Natural killer cell (primary cell): ENCODE measurements around the gene ZNF8. TPM values are rescaled to one million over a fixed set of nuclear protein-coding genes. Genes with fewer than 3 reads are reported as not detected.

Source experiments
- ATAC-seq, 3 donors: fragments of 150-1000 bp in 2 of 3; fragments of 200-7000 bp in 1 of 3; cut with Tn5 transposase; 1 replicate in 1 of 3; 2 replicates in 2 of 3; pipeline ENCODE4 v1.10.0; 2021; ENCODE audit warnings: mild to moderate bottlenecking in 2 of 3, moderate library complexity in 2 of 3
- DNase-seq, 2 donors: peaks; one replicate each; pipeline versions ENCODE4 v3.0.0 to v3.0.0-alpha.2; 2013 to 2021; ENCODE audit warnings: mixed read lengths in 1 of 2
- H3K27ac ChIP-seq: one replicate; pipeline ENCODE4 v1.5.1; 2013; ENCODE audit warnings: mild to moderate bottlenecking, low read length
- H3K27me3 ChIP-seq: one replicate; pipeline ENCODE4 v1.6.1; 2013; ENCODE audit warnings: low read length; ENCODE audit not compliant: control insufficient read depth, insufficient read depth
- H3K36me3 ChIP-seq: one replicate; pipeline ENCODE4 v1.6.1; 2013; ENCODE audit warnings: low read length; ENCODE audit not compliant: control insufficient read depth, insufficient read depth
- H3K4me1 ChIP-seq: one replicate; pipeline ENCODE4 v1.6.1; 2013; ENCODE audit warnings: low read length; ENCODE audit not compliant: control insufficient read depth, insufficient read depth
- H3K4me3 ChIP-seq: one replicate; pipeline ENCODE4 v1.5.1; 2013; ENCODE audit warnings: low read length
- H3K9me3 ChIP-seq: one replicate; pipeline ENCODE4 v1.6.1; 2013; ENCODE audit warnings: low read length; ENCODE audit not compliant: control insufficient read depth, insufficient read depth
- H3K27ac Mint-ChIP-seq, 2 donors: one replicate each; pipeline ENCODE4 v1.8.0; 2022; ENCODE audit warnings: mild to moderate bottlenecking in 2 of 2, mixed read lengths in 2 of 2, moderate library complexity in 1 of 2
- H3K27me3 Mint-ChIP-seq, 2 donors: one replicate each; pipeline ENCODE4 v1.8.0; 2022; ENCODE audit warnings: low read depth in 2 of 2, mixed read lengths in 2 of 2
- H3K36me3 Mint-ChIP-seq: one replicate; pipeline ENCODE4 v1.8.0; 2022; ENCODE audit warnings: mixed read lengths
- H3K4me1 Mint-ChIP-seq, 2 donors: one replicate each; pipeline ENCODE4 v1.8.0; 2022; ENCODE audit warnings: mixed read lengths in 2 of 2
- H3K4me3 Mint-ChIP-seq: one replicate; pipeline ENCODE4 v1.8.0; 2022; ENCODE audit warnings: mild to moderate bottlenecking, moderate library complexity, mixed read lengths
- H3K9me3 Mint-ChIP-seq, 2 donors: one replicate each; pipeline ENCODE4 v1.8.0; 2022; ENCODE audit warnings: mixed read lengths in 2 of 2
- CTCF ChIP-seq: fragments of 200-600 bp; IDR thresholded peaks from one replicate; pipeline ENCODE4 v1.8.0; 2022; ENCODE audit warnings: antibody characterized with exemption
- WGBS: methylation state at CpG from one replicate; pipeline ENCODE4 v1.1.7; 2013; ENCODE audit warnings: missing lambda C conversion rate; ENCODE audit not compliant: insufficient coverage; 5-methylcytosine and 5-hydroxymethylcytosine counted together
- intact Hi-C: fragments of 100-400 bp; cut with micrococcal nuclease; formaldehyde crosslinking; loops from one replicate; pipeline ENCODE4 v1.14.2; 2022
- total RNA-seq, 4 donors: library from RNA; stranded (reverse); fragments of 120-200 nt in 1 of 4; gene quantifications; one replicate each; pipeline versions ENCODE4 v1.2.3 to v1.2.4, GENCODE V29; 2013 to 2022

ZNF8 gene
- total RNA-seq = 1 to 10 TPM; 6.4 to 8.7 (median 7.7) TPM
- 6.0 TPM for total RNA-seq (2013)

- Mint-ChIP-seq H3K4me1 (peaks cover 30 to 40% of the 10 kb centered on the region in 2 donors), H3K36me3 (peaks cover 6% of the 10 kb centered on the region), H3K27me3 (no peaks in the 10 kb centered on the region), H3K9me3 (no peaks in the 10 kb centered on the region), H3K4me3 (peak within 1 kb of the TSS; percentile 96), H3K27ac (peak within 1 kb of the TSS; percentile 94 to 99)
- no peak for TF ChIP-seq CTCF
- intact Hi-C loops = loop anchor here (1.0 to 2.0 kb wide), 3 partner anchors 27 to 96 kb away; partner anchors contain the start of genes ERVK3-1 and ZNF274
- no peaks in the 10 kb centered on the region for H3K27me3 ChIP-seq
- under 1% methylated on average over 42 of the region's 42 CpGs for WGBS
- H3K9me3 ChIP-seq = peaks cover 13% of the 10 kb centered on the region
- ATAC-seq = peak; percentile 97 to 100 (median 98)
- peak within 1 kb of the TSS; percentile 79 for H3K27ac ChIP-seq
- H3K36me3 ChIP-seq = peaks cover 9% of the 10 kb centered on the region
- peak; percentile 93 to 97 for DNase-seq
- peaks cover 13% of the 10 kb centered on the region for H3K4me1 ChIP-seq
- H3K4me3 ChIP-seq = peak within 1 kb of the TSS; percentile 94
Measured at GRCh38 chr19:58278541-58279041, at the start of gene ZNF8. TSS of gene ZNF8 (plus strand) at chr19:58278955. CDS start at chr19:58279082, 127 bp downstream.

- Histone ChIP-seq H3K36me3 (peaks cover 21% of the 10 kb centered on the region), H3K9me3 (peaks cover under 1% of the 10 kb centered on the region), H3K27me3 (no peaks in the 10 kb centered on the region), H3K4me3 (peak overlapping the region; percentile 86), H3K4me1 (peaks cover 18% of the 10 kb centered on the region), H3K27ac (peak overlapping the region; percentile 59)
- Mint-ChIP-seq H3K27ac (peak overlapping the region; percentile 85 to 91), H3K4me1 (peaks cover 29 to 48% of the 10 kb centered on the region in 2 donors), H3K27me3 (no peaks in the 10 kb centered on the region), H3K9me3 (peaks cover 0 to 5% of the 10 kb centered on the region in 2 donors), H3K4me3 (peak overlapping the region; percentile 97), H3K36me3 (peaks cover 13% of the 10 kb centered on the region)
- no peak for TF ChIP-seq CTCF
- 43% methylated on average over 13 of the region's 13 CpGs for WGBS
- DNase-seq (peak in 1 of 2 donors; percentile 45), ATAC-seq (peak in 2 of 3 donors; percentile 6 to 21)
- intact Hi-C loops = no loop called here
Measured at GRCh38 chr19:58229255-58229639, 49.5 kb upstream of the ZNF8 start.

GRCh38 chr19:58237324-58237723 is 41.4 kb upstream of the ZNF8 start:
- Histone ChIP-seq H3K9me3 (peaks cover 44% of the 10 kb centered on the region), H3K4me1 (no peaks in the 10 kb centered on the region), H3K27me3 (no peaks in the 10 kb centered on the region), H3K36me3 (peaks cover 38% of the 10 kb centered on the region), H3K4me3 (no peak overlapping the region), H3K27ac (no peak overlapping the region)
- TF ChIP-seq CTCF = no peak
- peaks cover 5 to 7% of the 10 kb centered on the region in 2 donors for H3K9me3 Mint-ChIP-seq
- peaks cover 16% of the 10 kb centered on the region for H3K36me3 Mint-ChIP-seq
- peaks cover 0 to 14% of the 10 kb centered on the region in 2 donors for H3K4me1 Mint-ChIP-seq
- H3K27me3 Mint-ChIP-seq = no peaks in the 10 kb centered on the region
- WGBS = 99% methylated on average over 10 of the region's 10 CpGs
- H3K27ac Mint-ChIP-seq = no peak overlapping the region
- ATAC-seq (no peak), DNase-seq (no peak)
- intact Hi-C loops = no loop called here
- no peak overlapping the region for H3K4me3 Mint-ChIP-seq

GRCh38 chr19:58243351-58243750 is 35.4 kb upstream of the ZNF8 start:
- Mint-ChIP-seq H3K27ac (no peak overlapping the region), H3K27me3 (no peaks in the 10 kb centered on the region), H3K9me3 (peaks cover 7 to 10% of the 10 kb centered on the region in 2 donors), H3K4me1 (peaks cover 4% of the 10 kb centered on the region in 2 donors), H3K36me3 (peaks cover 35% of the 10 kb centered on the region), H3K4me3 (no peak overlapping the region)
- Histone ChIP-seq H3K4me1 (no peaks in the 10 kb centered on the region), H3K27me3 (no peaks in the 10 kb centered on the region), H3K4me3 (no peak overlapping the region), H3K27ac (no peak overlapping the region), H3K36me3 (peaks cover 52% of the 10 kb centered on the region), H3K9me3 (peaks cover 89% of the 10 kb centered on the region)
- ATAC-seq = no peak
- over 99% methylated on average over 6 of the region's 6 CpGs for WGBS
- no peak for TF ChIP-seq CTCF
- DNase-seq = no peak
- intact Hi-C loops = no loop called here
